ENCODE measurements around the gene HDAC4.

Gene HDAC4

GRCh38 chr2:239130041-239130440 is 270.8 kb downstream of the HDAC4 start:
- DNase-seq: no peak

- DNase-seq: no peak
These were observed 271.5 kb downstream of the HDAC4 start for GRCh38 chr2:239129147-239129920.

- DNase-seq: no peak
These were observed 272.1 kb downstream of the HDAC4 start for GRCh38 chr2:239128706-239129105.

- no peak for DNase-seq
These were observed 273.3 kb downstream of the HDAC4 start for GRCh38 chr2:239127513-239127912.

GRCh38 chr2:239125726-239126675 is 274.8 kb downstream of the HDAC4 start:
- no peak for DNase-seq

GRCh38 chr2:239124152-239124899 is 276.5 kb downstream of the HDAC4 start:
- no peak for DNase-seq

GRCh38 chr2:239122421-239123110 is 278.3 kb downstream of the HDAC4 start:
- DNase-seq: no peak

- no peak for DNase-seq
These were observed 279.2 kb downstream of the HDAC4 start for GRCh38 chr2:239121600-239122012.

GRCh38 chr2:239120664-239121063 is 280.2 kb downstream of the HDAC4 start:
- no peak for DNase-seq

- DNase-seq: no peak
These were observed 281.3 kb downstream of the HDAC4 start for GRCh38 chr2:239119346-239120126.

GRCh38 chr2:239118675-239119211 is 282.1 kb downstream of the HDAC4 start:
- DNase-seq: no peak

- no peak for DNase-seq
These were observed 282.6 kb downstream of the HDAC4 start for GRCh38 chr2:239118264-239118663.

- no peak for DNase-seq
These were observed 283.0 kb downstream of the HDAC4 start for GRCh38 chr2:239117831-239118230.

- DNase-seq: no peak
These were observed 284.2 kb downstream of the HDAC4 start for GRCh38 chr2:239116456-239117246.

- no peak for DNase-seq
These were observed 285.2 kb downstream of the HDAC4 start for GRCh38 chr2:239115616-239116015.

- no peak for DNase-seq
These were observed 286.1 kb downstream of the HDAC4 start for GRCh38 chr2:239114616-239115265.

GRCh38 chr2:239114119-239114581 is 286.7 kb downstream of the HDAC4 start:
- peak; percentile 8 for DNase-seq

GRCh38 chr2:239113615-239114014 is 287.2 kb downstream of the HDAC4 start:
- no peak for DNase-seq

GRCh38 chr2:239113171-239113570 is 287.6 kb downstream of the HDAC4 start:
- no peak for DNase-seq
